OCI-LY7 (cell line): ENCODE results near the gene RHNO1. TPM values are rescaled to one million over a fixed set of nuclear protein-coding genes. Genes with fewer than 3 reads are reported as not detected.

ENCODE experiments used
- BruUV-seq: library from RNA; stranded (reverse); fragments of 400-500 nt; replicated peaks from 2 replicates; lab custom pipeline; 2021; lab: Mats Ljungman, UMichigan
- CTCF ChIA-PET: fragments of 300-600 bp; sonication (Branson Sonifier 250); formaldehyde crosslinking; loops from one replicate; lab custom pipeline; 2022; ENCODE audit warnings: antibody characterized with exemption; ENCODE audit not compliant: unreplicated experiment; lab: Charles Lee
- POLR2A ChIA-PET: fragments of 300-600 bp; sonication (Branson Sonifier 250); formaldehyde crosslinking; loops from one replicate; lab custom pipeline; 2022; ENCODE audit warnings: antibody characterized with exemption; lab: Charles Lee
- DNase-seq: peaks from one replicate; pipeline ENCODE4 v3.0.0-alpha.2; 2015; ENCODE audit warnings: low spot score
- H2AFZ ChIP-seq: fragments of 200-600 bp; sonication (generic), shearing (Covaris generic); 2 replicates; pipeline ENCODE4 v1.6.1; 2014; ENCODE audit warnings: mild to moderate bottlenecking, antibody characterized with exemption, low read length, moderate library complexity
- H3K27ac ChIP-seq: fragments of 200-600 bp; sonication (generic); 2 replicates; pipeline ENCODE4 v1.5.1; 2014; ENCODE audit warnings: mixed run types, low read depth, mild to moderate bottlenecking, moderate library complexity, low read length, inconsistent platforms; ENCODE audit not compliant: poor library complexity, severe bottlenecking
- H3K36me3 ChIP-seq: fragments of 200-600 bp; sonication (generic); 2 replicates; pipeline ENCODE4 v1.6.1; 2014; ENCODE audit warnings: mild to moderate bottlenecking, antibody characterized with exemption, low read length, moderate library complexity, mixed read lengths; ENCODE audit not compliant: insufficient read depth
- H3K4me1 ChIP-seq: fragments of 200-600 bp; sonication (generic); 2 replicates; pipeline ENCODE4 v1.5.1; 2014; ENCODE audit warnings: mild to moderate bottlenecking, low read length; ENCODE audit not compliant: insufficient read depth, poor library complexity, severe bottlenecking
- H3K4me2 ChIP-seq: fragments of 200-600 bp; sonication (generic); 2 replicates; pipeline ENCODE4 v1.6.1; 2014; ENCODE audit warnings: mild to moderate bottlenecking, low read length
- H3K4me3 ChIP-seq: fragments of 200-600 bp; sonication (generic); 2 replicates; pipeline ENCODE4 v1.5.1; 2014; ENCODE audit warnings: mild to moderate bottlenecking, low read depth, low read length; ENCODE audit not compliant: poor library complexity, severe bottlenecking
- H3K79me2 ChIP-seq: fragments of 200-600 bp; sonication (generic); 2 replicates; pipeline ENCODE4 v1.6.1; 2016; ENCODE audit warnings: low read depth, mild to moderate bottlenecking, low read length, moderate library complexity, mixed read lengths; ENCODE audit not compliant: insufficient read depth
- H3K9me2 ChIP-seq: fragments of 200-600 bp; sonication (generic); 2 replicates; pipeline ENCODE4 v1.6.1; 2016; ENCODE audit warnings: mild to moderate bottlenecking, low read length, mixed read lengths; ENCODE audit not compliant: insufficient read depth
- H3K9me3 ChIP-seq: fragments of 200-600 bp; sonication (generic); 2 replicates; pipeline ENCODE4 v1.6.1; 2014; ENCODE audit warnings: mild to moderate bottlenecking, mixed run types, low read length, mixed read lengths
- H4K20me1 ChIP-seq: fragments of 200-600 bp; sonication (generic); 2 replicates; pipeline ENCODE4 v1.6.1; 2014; ENCODE audit warnings: mild to moderate bottlenecking, antibody characterized with exemption, low read length, moderate library complexity, mixed read lengths; ENCODE audit not compliant: insufficient read depth
- CTCF ChIP-seq: fragments of 200-600 bp; sonication (generic); conservative IDR thresholded peaks from 2 replicates; pipeline ENCODE4 v1.5.1; 2014; ENCODE audit warnings: mild to moderate bottlenecking, antibody characterized with exemption, low read length, moderate library complexity, mixed read lengths
- EZH2phosphoT487 ChIP-seq: fragments of 200-600 bp; sonication (generic); IDR thresholded peaks from 2 replicates; pipeline ENCODE4 v1.6.1; 2018; ENCODE audit warnings: low read depth, borderline replicate concordance, mild to moderate bottlenecking, mixed run types, antibody characterized with exemption, low read length, moderate library complexity, mixed read lengths
- intact Hi-C: fragments of 100-400 bp; cut with micrococcal nuclease; formaldehyde crosslinking; loops from one replicate; pipeline ENCODE4 v1.10.0; 2022; ENCODE audit not compliant: unreplicated experiment
- total RNA-seq, 2 experiments: library from RNA; depleted of rRNA in 1 of 2; stranded (reverse); fragments of >200 nt in 1 of 2; shearing (Covaris generic) in 1 of 2; gene quantifications; 2 replicates each; pipeline ENCODE4 v1.2.3, GENCODE V29; 2014 to 2022

RHNO1 gene
- total RNA-seq, 2 experiments from 2014 or later = 48.3 to 69.8 TPM

- BruUV-seq = no TSS peak
- CTCF ChIA-PET = no interaction called here
- TF ChIP-seq CTCF (peak; percentile 56), EZH2phosphoT487 (no peak)
- Histone ChIP-seq H3K4me2 (no peak overlapping the region), H3K9me3 (no peaks in the 10 kb centered on the region), H3K9me2 (no peaks in the 10 kb centered on the region), H3K27ac (no peak overlapping the region), H3K79me2 (no peaks in the 10 kb centered on the region), H3K36me3 (peaks cover 43% of the 10 kb centered on the region), H2AFZ (no peak overlapping the region), H3K4me1 (no peaks in the 10 kb centered on the region), H4K20me1 (no peaks in the 10 kb centered on the region), H3K4me3 (no peak overlapping the region)
- no peak for DNase-seq
- POLR2A ChIA-PET = no interaction called here
- intact Hi-C loops = no loop called here
Measured at GRCh38 chr12:2853626-2854025, 23.4 kb upstream of the RHNO1 start.

- no TSS peak for BruUV-seq
Measured at GRCh38 chr12:2854669-2855453, 22.2 kb upstream of the RHNO1 start.

More at GRCh38 chr12:2854669-2855453, 22.2 kb upstream of the RHNO1 start:
- Histone ChIP-seq H3K79me2 (no peaks in the 10 kb centered on the region), H3K4me3 (no peak overlapping the region), H3K27ac (no peak overlapping the region), H3K4me1 (no peaks in the 10 kb centered on the region), H3K36me3 (peaks cover 55% of the 10 kb centered on the region), H3K4me2 (no peak overlapping the region), H3K9me3 (no peaks in the 10 kb centered on the region), H4K20me1 (no peaks in the 10 kb centered on the region), H3K9me2 (no peaks in the 10 kb centered on the region), H2AFZ (no peak overlapping the region)
- TF ChIP-seq CTCF (no peak), EZH2phosphoT487 (no peak)
- ChIA-PET POLR2A (interaction anchor here (0.6 to 1.0 kb wide), 2 partner anchors 9 to 49 kb away, joined by 3 to 4 read pairs; no protein-coding TSS in a partner anchor), CTCF (no interaction called here)
- intact Hi-C loops = no loop called here
- DNase-seq = no peak
